Type B pancreatic cell (in vitro differentiated cells): ENCODE data around the gene GALM. TPM values are rescaled to one million over a fixed set of nuclear protein-coding genes. Genes with fewer than 3 reads are reported as not detected.
A peak's percentile ranks its signal among the peaks of the same experiment; 100 is the strongest.

Experiments
- DNase-seq: peaks from one replicate; pipeline ENCODE4 v3.0.0; 2021; ENCODE audit warnings: mixed read lengths; ENCODE audit not compliant: unreplicated experiment; ENCODE audit errors: extremely low spot score
- H3K27ac Mint-ChIP-seq: 2 replicates; pipeline ENCODE4 v1.8.0; 2021; ENCODE audit warnings: mild to moderate bottlenecking, mixed read lengths
- H3K27me3 Mint-ChIP-seq: 2 replicates; pipeline ENCODE4 v1.8.0; 2021; ENCODE audit warnings: mixed read lengths
- H3K36me3 Mint-ChIP-seq: 2 replicates; pipeline ENCODE4 v1.8.0; 2021; ENCODE audit warnings: mixed read lengths
- H3K4me1 Mint-ChIP-seq: one replicate; pipeline ENCODE4 v1.8.0; 2021; ENCODE audit warnings: mixed read lengths; ENCODE audit not compliant: unreplicated experiment
- H3K4me3 Mint-ChIP-seq: 2 replicates; pipeline ENCODE4 v1.8.0; 2021; ENCODE audit warnings: mild to moderate bottlenecking, mixed read lengths
- H3K9me3 Mint-ChIP-seq: 2 replicates; pipeline ENCODE4 v1.8.0; 2021; ENCODE audit warnings: mixed read lengths
- CTCF ChIP-seq: fragments of 200-600 bp; sonication (generic); conservative IDR thresholded peaks from 2 replicates; pipeline ENCODE4 v1.5.0; 2021; ENCODE audit warnings: antibody characterized with exemption, mild to moderate bottlenecking
- total RNA-seq: library from RNA; stranded (reverse); gene quantifications from 2 replicates; pipeline ENCODE4 v1.2.1, GENCODE V29; 2021; ENCODE audit warnings: low replicate concordance

The GALM gene
- total RNA-seq, 1 donor from 2014 or later: 16.1 TPM

- Mint-ChIP-seq H3K36me3 (no peaks in the 10 kb centered on the region), H3K27me3 (no peaks in the 10 kb centered on the region), H3K4me1 (peaks cover 6% of the 10 kb centered on the region), H3K27ac (no peak overlapping the region), H3K9me3 (no peaks in the 10 kb centered on the region), H3K4me3 (no peak overlapping the region)
- TF ChIP-seq CTCF: no peak
- no peak for DNase-seq
Measured at GRCh38 chr2:38658613-38659012, 7.3 kb upstream of the GALM start.

GRCh38 chr2:38659115-38659514, 6.8 kb upstream of the GALM start:
- peaks cover 6% of the 10 kb centered on the region for H3K4me1 Mint-ChIP-seq
- TF ChIP-seq CTCF: no peak
- no peaks in the 10 kb centered on the region for H3K36me3 Mint-ChIP-seq
- H3K27ac Mint-ChIP-seq: no peak overlapping the region
- H3K27me3 Mint-ChIP-seq: no peaks in the 10 kb centered on the region
- H3K4me3 Mint-ChIP-seq: no peak overlapping the region
- DNase-seq: no peak
- H3K9me3 Mint-ChIP-seq: no peaks in the 10 kb centered on the region

- Mint-ChIP-seq H3K4me1 (no peaks in the 10 kb centered on the region), H3K4me3 (no peak overlapping the region), H3K36me3 (no peaks in the 10 kb centered on the region), H3K9me3 (no peaks in the 10 kb centered on the region), H3K27ac (no peak overlapping the region), H3K27me3 (no peaks in the 10 kb centered on the region)
- TF ChIP-seq CTCF: no peak
- DNase-seq: no peak
Measured at GRCh38 chr2:38660282-38660681, 5.6 kb upstream of the GALM start.

GRCh38 chr2:38661306-38661705, 4.6 kb upstream of the GALM start:
- H3K4me3 Mint-ChIP-seq: no peak overlapping the region
- no peaks in the 10 kb centered on the region for H3K36me3 Mint-ChIP-seq
- H3K9me3 Mint-ChIP-seq: peaks cover 4% of the 10 kb centered on the region
- no peak overlapping the region for H3K27ac Mint-ChIP-seq
- H3K4me1 Mint-ChIP-seq: peaks cover 4% of the 10 kb centered on the region
- no peak for TF ChIP-seq CTCF
- no peaks in the 10 kb centered on the region for H3K27me3 Mint-ChIP-seq
- no peak for DNase-seq

GRCh38 chr2:38666556-38666910, 619 bp downstream of the GALM start:
- no peak for TF ChIP-seq CTCF
- Mint-ChIP-seq H3K4me3 (peak overlapping the region; percentile 89), H3K9me3 (peaks cover 4% of the 10 kb centered on the region), H3K27ac (peak overlapping the region; percentile 76), H3K4me1 (peaks cover 27% of the 10 kb centered on the region), H3K36me3 (no peaks in the 10 kb centered on the region), H3K27me3 (no peaks in the 10 kb centered on the region)
- no peak for DNase-seq

GRCh38 chr2:38668092-38668491, 2.2 kb downstream of the GALM start:
- Mint-ChIP-seq H3K36me3 (peaks cover 2% of the 10 kb centered on the region), H3K27me3 (no peaks in the 10 kb centered on the region), H3K27ac (peak overlapping the region; percentile 10), H3K4me1 (peaks cover 27% of the 10 kb centered on the region), H3K9me3 (peaks cover 4% of the 10 kb centered on the region), H3K4me3 (no peak overlapping the region)
- DNase-seq: no peak
- no peak for TF ChIP-seq CTCF
